TTC549 (cell line): ENCODE measurements around the gene PLPP7.
"Not testable (repeated sequence)": the region's sequence is repeated elsewhere in the genome, so short reads cannot be mapped to it uniquely, and the experiment has no call there.

Experiments
- FAIRE-seq: peaks from 2 replicates; lab custom pipeline; 2012; peaks lifted over from hg19 to GRCh38; lab: Jason Lieb, UNC

The PLPP7 gene

DNA sequence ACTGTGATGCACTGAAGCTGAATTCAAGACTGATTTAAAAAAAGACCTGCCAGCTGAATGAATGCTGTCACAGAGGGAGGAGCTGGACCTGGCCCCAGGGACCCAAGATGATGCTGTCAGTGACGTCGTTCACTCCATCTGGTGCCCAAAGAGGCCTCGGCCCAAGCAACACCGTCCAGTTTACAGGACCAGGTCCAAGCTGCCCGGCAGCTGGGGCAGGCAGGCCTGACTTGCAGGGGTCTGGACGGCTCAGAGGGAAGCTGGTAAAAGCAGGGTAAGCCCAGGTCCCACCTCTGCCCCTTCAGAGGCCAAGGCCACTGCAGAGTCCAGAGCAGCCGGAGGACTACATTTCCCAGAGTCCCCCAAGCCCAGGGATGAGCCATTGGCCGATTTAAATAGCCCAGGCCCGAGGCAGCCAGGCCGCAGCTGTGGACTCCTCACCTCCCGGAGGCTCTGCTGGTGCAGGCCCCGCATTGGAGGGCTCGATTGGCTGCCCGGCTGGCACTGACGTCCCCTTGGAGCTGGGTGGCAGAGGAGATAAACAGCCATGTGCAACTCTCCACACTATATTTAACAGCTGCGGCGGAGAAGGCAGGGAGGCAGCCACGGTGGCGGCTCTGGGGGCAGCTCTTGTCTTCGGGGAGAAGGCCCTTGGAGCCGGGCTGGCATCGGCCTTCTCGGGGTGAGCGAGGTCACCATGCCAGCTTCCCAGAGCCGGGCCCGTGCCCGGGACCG lies at the start of gene PLPP7:
PLPP7 (plus strand) TSS at position 423 of the 735 bp plus-strand sequence; CDS start at position 698, 275 bp downstream.
- FAIRE-seq = no peak

GRCh38 chr9:131240047-131240921 lies 49.2 kb upstream of the PLPP7 start:
- no peak for FAIRE-seq

DNA sequence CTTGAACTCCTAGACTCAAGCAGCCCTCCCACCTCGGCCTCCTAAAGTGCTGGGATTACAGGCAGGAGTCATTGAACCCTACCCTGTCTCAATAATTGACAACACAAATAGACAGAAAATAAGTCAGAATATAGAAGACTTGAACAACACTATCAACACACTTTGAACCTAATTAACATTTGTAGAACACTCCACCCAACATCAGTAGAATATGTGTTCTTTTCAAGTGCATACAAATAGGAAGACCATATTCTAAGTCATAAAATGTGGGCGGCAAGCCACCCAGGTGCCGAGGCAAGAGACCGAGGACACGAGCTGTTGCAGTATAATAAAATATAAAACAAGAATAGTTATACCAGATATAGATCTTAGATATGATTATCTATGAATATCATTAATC lies 45.2 kb upstream of the PLPP7 start:
- FAIRE-seq = not testable (repeated sequence)

- FAIRE-seq = no peak
These were observed 42.9 kb upstream of the PLPP7 start for GRCh38 chr9:131246618-131247017.

DNA sequence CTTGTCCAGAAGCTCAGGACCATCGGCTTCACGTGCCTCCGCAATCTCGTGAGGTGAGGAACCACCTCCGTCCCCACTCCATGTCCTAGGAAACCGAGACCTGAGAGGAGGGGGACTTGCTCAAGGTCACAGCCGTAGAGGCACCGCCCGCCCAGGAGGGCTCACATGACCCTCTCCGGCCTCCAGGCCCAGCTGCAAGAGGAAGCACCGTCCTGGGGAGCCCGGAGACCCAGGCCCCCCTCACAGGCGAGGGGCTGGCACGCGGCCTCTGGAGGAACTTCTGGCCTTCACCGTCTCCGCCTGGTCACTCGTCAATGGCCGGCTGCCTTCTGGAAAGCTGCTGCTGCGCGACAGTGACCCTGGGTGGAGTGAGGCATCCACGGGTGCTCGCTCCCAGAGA lies 37.4 kb upstream of the PLPP7 start:
- no peak for FAIRE-seq

- FAIRE-seq = no peak
These were observed 35.5 kb upstream of the PLPP7 start for GRCh38 chr9:131253891-131254491.

- FAIRE-seq = no peak
These were observed 34.9 kb upstream of the PLPP7 start for GRCh38 chr9:131254626-131255025.

DNA sequence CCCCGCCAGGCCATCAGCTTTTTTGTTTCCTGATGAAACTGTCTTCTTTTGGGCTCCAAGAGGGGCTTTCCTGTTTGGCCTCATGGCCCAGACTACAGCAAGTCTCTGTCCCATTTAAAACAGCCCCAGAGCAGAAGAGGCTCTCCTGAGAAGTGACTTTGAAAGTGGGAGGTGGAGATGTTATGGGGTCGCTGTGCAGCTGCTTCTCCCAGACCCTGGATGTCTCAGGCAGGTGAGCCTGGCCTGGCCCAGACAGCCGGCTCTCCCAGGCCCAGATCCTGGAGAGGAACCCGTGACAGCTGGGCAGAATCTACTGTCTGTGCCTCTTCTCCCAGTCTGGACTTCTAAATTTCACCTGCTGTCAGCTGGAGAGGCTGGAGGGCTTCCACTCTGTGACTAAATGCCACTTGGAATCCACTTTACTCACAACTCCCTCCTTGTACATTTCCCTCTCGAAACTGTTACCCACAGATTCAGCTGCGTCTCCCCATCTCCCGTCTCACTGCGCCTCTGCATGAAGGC lies 33.8 kb upstream of the PLPP7 start:
- FAIRE-seq = no peak

DNA sequence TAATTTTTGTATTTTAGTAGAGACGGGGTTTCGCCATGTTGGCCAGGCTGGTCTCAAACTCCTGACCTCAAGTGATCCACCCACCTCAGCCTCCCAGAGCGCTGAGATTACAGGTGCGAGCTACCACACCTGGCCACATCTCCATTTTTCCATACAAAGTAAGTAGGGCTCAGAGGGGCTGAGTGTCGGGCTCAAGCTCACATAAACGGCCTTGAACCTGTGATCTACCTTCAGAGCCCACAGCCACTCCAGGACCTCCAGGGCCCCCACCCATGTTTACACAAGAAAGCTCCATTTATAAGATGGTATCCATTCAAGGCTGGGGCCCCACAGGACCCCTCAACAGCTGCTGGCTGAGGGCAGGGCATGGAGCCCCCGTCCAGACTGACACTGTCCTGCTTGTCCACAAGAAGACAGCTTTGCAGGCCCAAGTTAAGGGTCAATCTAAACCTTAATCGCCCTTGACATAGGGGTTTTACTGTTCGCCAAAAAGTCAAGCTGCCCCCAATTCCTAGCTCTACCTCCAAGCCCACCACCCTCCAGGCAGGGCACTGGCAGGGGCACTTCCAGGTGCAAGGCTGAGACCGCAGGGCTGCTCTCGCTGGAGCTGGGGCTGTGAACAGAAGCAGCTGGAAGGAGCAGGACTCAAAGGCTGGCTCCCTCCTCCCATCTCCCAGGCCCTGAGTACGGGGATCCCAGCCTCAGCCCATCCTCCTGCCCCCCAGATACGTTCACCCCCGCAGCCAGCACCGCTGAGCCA lies 32.1 kb upstream of the PLPP7 start:
- no peak for FAIRE-seq

GRCh38 chr9:131258186-131258585 lies 31.3 kb upstream of the PLPP7 start:
- FAIRE-seq = no peak

DNA sequence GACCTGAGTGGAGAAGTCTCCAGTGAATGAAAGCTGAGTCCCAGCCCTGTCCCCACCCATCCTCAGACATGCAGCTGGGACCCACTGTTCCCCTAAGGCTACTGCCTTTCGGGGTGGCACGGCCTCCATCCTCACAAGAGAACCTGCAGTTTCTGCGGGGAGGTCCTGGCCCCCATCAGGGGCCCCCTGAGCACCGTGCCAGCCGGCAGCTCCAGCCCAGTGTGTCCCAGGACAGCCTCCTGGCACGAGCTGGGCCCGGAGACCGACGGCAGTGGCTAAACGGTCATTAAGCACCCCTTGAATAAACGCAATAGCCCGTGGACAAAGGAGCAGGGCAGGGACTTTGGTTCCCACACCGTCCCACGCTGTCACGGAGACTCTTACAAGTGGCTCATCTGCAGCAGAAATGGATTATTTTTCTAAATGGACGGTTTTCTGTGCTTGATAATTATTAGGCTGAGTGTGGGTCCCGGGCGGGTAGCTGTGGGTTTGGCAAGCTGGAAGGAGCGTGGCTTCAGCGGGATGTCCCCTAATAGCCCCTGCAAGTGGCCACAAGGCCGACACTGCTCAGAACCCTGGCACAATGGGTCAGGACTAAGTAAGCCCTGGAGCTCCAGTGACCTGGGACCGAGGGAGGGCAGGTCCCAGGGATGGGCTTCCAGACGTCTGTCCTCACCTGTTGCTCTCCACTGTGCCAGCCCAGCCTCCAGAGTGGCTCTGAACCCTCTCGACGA lies 30.7 kb upstream of the PLPP7 start:
- FAIRE-seq = no peak

GRCh38 chr9:131259432-131259898 lies 30.1 kb upstream of the PLPP7 start:
- no peak for FAIRE-seq

DNA sequence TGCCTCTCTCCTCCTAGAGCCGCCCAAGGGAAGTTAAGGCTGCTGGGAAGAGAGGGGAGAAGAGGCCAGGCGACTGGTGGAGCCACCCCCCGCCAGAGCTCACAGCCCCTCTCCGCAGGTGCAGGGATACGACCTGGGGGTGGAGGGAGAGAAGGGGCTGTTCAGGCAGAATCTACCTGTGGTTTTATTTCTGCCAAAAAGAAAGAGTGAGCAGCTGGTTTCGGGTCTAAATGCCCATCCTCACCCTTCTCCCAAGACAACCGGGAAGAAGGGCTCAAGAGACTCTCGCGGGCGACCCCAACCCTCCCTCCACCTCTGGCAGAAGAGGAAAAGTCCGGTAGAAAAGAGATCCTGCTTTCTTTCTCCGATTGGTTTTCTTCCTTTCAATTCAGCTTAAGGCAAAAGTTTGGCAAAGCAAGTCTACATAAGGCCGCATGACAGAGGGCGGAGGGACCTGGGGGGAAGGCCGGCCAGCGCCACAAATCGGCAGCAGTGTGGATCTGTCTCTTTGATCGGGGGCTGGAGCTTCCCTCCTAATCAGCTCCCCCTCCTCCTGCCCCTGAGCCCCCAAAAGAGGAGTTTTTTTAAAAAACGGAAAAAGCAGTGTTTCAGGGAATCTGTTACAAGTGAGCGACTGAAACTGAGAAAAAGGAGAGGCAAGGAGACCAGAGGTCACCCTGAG lies 29.5 kb upstream of the PLPP7 start:
- FAIRE-seq = no peak

GRCh38 chr9:131260751-131261452 lies 28.6 kb upstream of the PLPP7 start:
- FAIRE-seq = no peak

DNA sequence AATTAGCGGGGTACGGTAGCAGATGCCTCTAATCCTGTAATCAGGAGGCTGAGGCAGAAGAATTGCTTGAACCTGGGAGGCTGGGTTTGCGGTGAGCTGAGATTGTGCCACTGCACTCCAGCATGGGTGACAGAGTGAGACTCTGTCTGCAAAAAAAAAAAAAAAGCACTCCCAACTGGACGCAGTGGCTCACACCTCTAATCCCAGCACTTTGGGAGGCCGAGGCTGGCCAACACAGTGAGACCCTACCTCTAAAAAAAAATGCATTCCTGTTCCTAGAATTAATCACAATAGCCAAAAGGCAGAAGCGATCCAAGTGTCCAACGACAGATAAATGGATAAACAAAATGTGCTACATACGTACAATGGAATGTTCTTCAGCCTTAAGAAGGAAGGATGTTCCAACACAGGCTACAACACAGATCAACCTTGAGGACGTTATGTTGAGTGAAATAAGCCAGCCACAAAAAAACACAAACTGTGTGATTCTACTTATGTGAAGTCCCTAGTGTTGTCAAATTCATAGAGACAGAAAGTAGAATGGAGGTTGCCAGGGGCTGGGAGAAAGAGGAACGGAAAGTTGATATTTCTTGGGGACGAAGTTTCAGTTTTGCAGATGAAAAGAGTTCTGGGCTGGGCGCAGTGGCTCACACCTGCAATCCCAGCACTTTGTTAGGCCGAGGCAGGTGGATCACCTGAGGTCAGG lies 27.0 kb upstream of the PLPP7 start:
- FAIRE-seq = no peak

DNA sequence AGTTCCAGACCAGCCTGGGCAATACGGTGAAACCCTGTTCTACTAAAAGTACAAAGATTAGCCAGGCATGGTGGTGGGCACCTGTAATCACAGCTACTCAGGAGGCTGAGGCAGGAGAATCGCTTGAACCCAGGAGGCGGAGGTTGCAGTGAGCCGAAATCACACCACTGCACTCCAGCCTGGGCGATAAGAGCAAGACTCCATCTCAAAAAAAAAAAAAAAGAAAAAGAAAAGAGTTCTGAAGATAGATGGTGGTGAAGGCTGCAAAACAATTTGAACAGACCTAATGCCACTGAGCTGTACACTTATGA lies 26.5 kb upstream of the PLPP7 start:
- not testable (repeated sequence) for FAIRE-seq

DNA sequence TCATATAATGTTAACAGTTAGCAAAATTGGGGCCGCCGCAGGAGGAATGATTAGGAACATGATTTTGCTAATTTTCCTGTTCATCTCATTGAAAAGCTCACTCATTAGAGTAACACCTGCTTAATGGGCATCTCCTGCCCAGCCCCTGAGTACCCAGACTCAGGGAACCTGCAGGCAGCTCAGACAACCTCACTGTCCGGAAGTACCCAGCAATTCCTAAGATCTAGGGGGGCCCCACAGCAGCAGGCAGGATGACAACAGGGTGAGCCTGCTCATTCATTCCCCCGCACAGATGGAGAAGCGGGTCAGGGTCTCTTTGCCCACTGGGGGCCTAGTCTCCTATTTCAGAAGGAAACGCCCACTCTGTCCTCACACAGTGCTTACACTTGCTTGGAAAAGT lies 25.8 kb upstream of the PLPP7 start:
- no peak for FAIRE-seq

GRCh38 chr9:131264231-131264630 lies 25.3 kb upstream of the PLPP7 start:
- FAIRE-seq = no peak
